ENCODE data around the gene AFAP1.

AFAP1 gene

DNA sequence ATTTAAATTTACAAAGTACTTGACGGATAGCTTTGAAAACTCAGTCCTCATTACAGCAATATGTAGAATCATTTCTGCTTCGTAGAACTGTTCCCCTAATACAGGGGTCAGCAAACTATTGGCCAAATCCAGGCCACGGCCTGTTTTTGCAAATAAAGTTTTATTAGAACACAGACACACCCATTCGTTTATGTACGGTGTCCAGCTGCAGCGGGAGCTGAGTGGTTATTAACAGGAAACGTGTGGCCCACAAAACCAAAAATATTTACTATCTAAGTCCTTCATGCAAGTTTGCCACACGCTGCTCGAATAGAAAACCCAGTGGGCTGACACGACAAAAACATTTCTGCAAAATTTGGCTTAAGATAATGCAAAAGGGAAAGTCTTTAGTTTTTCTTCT, 146.5 kb downstream of the AFAP1 start:
- Histone ChIP-seq H3K4me1 (no peaks in the 10 kb centered on the region), H3K79me2 (no peaks in the 10 kb centered on the region), H3K4me2 (ENCODE audit: low read length) (no peak overlapping the region), H3K4me3 (ENCODE audit: low read depth, low read length) (no peak overlapping the region), H3K27ac (no peak overlapping the region), H3K9me3 (ENCODE audit: control insufficient read depth, low read length) (no peaks in the 10 kb centered on the region), H3K9ac (no peak overlapping the region), H2AFZ (no peak overlapping the region), H3K36me3 (ENCODE audit: control insufficient read depth, insufficient read depth, low read length) (no peaks in the 10 kb centered on the region), H3K27me3 (ENCODE audit: control insufficient read depth, insufficient read depth, low read length) (no peaks in the 10 kb centered on the region)
- TF ChIP-seq, protein P1, sequence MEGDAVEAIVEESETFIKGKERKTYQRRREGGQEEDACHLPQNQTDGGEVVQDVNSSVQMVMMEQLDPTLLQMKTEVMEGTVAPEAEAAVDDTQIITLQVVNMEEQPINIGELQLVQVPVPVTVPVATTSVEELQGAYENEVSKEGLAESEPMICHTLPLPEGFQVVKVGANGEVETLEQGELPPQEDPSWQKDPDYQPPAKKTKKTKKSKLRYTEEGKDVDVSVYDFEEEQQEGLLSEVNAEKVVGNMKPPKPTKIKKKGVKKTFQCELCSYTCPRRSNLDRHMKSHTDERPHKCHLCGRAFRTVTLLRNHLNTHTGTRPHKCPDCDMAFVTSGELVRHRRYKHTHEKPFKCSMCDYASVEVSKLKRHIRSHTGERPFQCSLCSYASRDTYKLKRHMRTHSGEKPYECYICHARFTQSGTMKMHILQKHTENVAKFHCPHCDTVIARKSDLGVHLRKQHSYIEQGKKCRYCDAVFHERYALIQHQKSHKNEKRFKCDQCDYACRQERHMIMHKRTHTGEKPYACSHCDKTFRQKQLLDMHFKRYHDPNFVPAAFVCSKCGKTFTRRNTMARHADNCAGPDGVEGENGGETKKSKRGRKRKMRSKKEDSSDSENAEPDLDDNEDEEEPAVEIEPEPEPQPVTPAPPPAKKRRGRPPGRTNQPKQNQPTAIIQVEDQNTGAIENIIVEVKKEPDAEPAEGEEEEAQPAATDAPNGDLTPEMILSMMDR (IDR thresholded peaks at IDR 0.05) = no peak

DNA sequence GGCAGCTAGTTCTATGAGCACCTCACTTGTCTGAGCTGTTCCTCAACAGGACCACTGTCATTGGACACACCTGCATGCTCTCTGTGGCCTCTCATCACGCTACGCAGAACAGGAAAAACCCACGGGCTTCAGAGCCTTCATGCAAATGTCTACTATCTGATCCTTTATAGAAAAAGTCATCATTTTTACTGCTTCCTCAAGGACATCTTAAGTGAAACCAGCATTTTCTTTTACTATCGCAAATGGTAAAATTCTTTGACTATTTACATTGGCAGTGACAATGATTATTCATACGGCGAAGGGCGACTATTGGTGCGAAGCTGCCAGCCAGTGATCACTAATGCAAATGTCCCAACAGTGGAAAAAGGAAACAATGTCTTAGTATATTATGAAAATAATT, 147.0 kb downstream of the AFAP1 start:
- TF ChIP-seq, protein P1 (IDR thresholded peaks at IDR 0.05) = no peak
- Histone ChIP-seq H3K27ac (no peak overlapping the region), H3K4me3 (ENCODE audit: low read depth, low read length) (no peak overlapping the region), H3K4me2 (ENCODE audit: low read length) (no peak overlapping the region), H3K4me1 (no peaks in the 10 kb centered on the region), H2AFZ (no peak overlapping the region), H3K9ac (no peak overlapping the region), H3K9me3 (ENCODE audit: control insufficient read depth, low read length) (no peaks in the 10 kb centered on the region), H3K36me3 (ENCODE audit: control insufficient read depth, insufficient read depth, low read length) (no peaks in the 10 kb centered on the region), H3K79me2 (no peaks in the 10 kb centered on the region), H3K27me3 (ENCODE audit: control insufficient read depth, insufficient read depth, low read length) (no peaks in the 10 kb centered on the region)

DNA sequence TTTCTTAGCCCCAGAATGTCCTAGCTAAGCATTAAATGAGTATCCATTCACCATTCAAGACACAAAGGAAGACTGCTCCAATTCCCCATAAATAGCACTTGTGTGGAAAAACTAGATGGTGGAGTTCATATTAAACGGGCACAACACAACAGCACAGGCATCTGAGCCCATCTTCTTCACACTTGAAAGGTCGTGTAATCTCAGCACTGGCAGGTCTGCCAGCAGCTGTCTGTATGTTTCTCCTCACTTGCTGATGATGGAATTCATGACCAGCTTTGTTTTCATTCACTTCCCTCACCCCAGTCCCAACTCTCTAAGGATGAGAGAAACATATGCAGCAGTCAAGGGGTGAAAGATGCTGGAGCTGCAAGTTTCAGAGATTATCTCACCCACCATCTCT, 148.7 kb downstream of the AFAP1 start:
- Histone ChIP-seq H3K4me1 (no peaks in the 10 kb centered on the region), H3K27ac (no peak overlapping the region), H3K79me2 (no peaks in the 10 kb centered on the region), H3K9me3 (ENCODE audit: control insufficient read depth, low read length) (no peaks in the 10 kb centered on the region), H3K9ac (no peak overlapping the region), H2AFZ (no peak overlapping the region), H3K4me3 (ENCODE audit: low read depth, low read length) (no peak overlapping the region), H3K36me3 (ENCODE audit: control insufficient read depth, insufficient read depth, low read length) (no peaks in the 10 kb centered on the region), H3K4me2 (ENCODE audit: low read length) (no peak overlapping the region), H3K27me3 (ENCODE audit: control insufficient read depth, insufficient read depth, low read length) (no peaks in the 10 kb centered on the region)
- TF ChIP-seq, protein P1 (IDR thresholded peaks at IDR 0.05) = no peak

DNA sequence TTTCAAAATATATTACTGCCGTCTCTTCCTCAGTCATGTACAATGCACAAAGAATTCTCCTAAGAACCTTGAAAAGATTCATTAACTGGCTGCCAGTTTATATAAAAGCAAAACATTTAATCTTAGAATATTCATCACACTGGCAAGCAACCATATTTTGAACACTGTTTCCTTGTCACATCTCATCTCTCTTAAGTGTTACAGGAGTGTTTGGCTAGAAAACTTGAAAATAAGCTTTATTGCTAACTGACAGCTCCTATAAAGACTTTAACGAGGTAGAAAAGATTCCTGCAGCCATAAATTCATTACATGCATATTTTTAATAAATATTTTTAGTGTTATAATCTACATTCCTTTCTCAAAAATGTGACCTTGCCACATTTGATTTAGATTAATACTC, 149.6 kb downstream of the AFAP1 start:
- Histone ChIP-seq H3K27me3 (ENCODE audit: control insufficient read depth, insufficient read depth, low read length) (no peaks in the 10 kb centered on the region), H2AFZ (no peak overlapping the region), H3K9ac (no peak overlapping the region), H3K9me3 (ENCODE audit: control insufficient read depth, low read length) (no peaks in the 10 kb centered on the region), H3K4me2 (ENCODE audit: low read length) (no peak overlapping the region), H3K4me3 (ENCODE audit: low read depth, low read length) (no peak overlapping the region), H3K4me1 (no peaks in the 10 kb centered on the region), H3K79me2 (no peaks in the 10 kb centered on the region), H3K27ac (no peak overlapping the region), H3K36me3 (ENCODE audit: control insufficient read depth, insufficient read depth, low read length) (no peaks in the 10 kb centered on the region)
- TF ChIP-seq, protein P1 (IDR thresholded peaks at IDR 0.05) = no peak

DNA sequence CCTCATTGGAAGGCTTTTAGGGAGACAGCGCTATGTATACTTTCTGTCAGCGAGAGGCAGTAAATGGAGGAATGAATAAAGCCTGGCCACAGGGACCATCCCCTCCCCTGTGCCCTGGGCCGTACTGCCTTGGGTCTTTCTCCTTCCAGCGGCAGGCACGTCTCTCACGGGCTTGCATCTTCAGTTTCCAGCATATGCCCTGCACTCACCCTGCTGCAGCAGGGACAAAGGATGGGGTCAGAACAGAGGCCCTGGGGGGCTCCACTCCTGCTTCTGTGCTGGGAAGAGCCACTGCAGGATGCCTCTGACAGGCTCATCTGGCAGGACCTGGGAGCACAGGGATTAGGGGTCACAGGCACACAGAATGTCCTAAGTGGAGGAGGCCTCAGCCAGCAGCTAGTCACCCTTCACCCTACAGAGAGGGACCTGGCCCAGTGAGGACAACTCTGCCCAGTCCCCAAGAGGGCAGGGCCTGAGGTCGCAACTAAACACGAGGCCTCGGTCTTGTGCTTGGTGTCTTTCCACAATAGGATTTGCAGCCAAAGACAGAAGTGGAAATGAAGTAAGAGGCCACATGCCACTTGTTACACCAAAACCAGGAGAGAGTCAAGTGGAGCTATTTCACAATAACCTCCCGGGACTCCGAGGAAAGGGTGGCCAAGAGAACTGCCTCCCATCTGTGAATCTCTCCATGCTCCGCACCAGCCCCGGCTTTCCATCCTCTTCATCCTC, 150.8 kb downstream of the AFAP1 start:
- Histone ChIP-seq H3K27me3 (ENCODE audit: control insufficient read depth, insufficient read depth, low read length) (no peaks in the 10 kb centered on the region), H3K27ac (no peak overlapping the region), H2AFZ (no peak overlapping the region), H3K36me3 (ENCODE audit: control insufficient read depth, insufficient read depth, low read length) (no peaks in the 10 kb centered on the region), H3K4me3 (ENCODE audit: low read depth, low read length) (no peak overlapping the region), H3K9ac (no peak overlapping the region), H3K4me2 (ENCODE audit: low read length) (no peak overlapping the region), H3K79me2 (no peaks in the 10 kb centered on the region), H3K9me3 (ENCODE audit: control insufficient read depth, low read length) (no peaks in the 10 kb centered on the region), H3K4me1 (no peaks in the 10 kb centered on the region)
- TF ChIP-seq, protein P1 (IDR thresholded peaks at IDR 0.05) = no peak
